H1 (cell line): ENCODE results near the gene DNAJC10. TPM values are rescaled to one million over a fixed set of nuclear protein-coding genes. Genes with fewer than 3 reads are reported as not detected.

Experiments used
- CTCF ChIA-PET: fragments of 300-600 bp; sonication (Branson Sonifier 250); formaldehyde crosslinking; loops from one replicate; lab custom pipeline; 2021; ENCODE audit not compliant: partially characterized antibody; lab: Charles Lee
- POLR2A ChIA-PET: fragments of 300-600 bp; sonication (Branson Sonifier 250); formaldehyde crosslinking; loops from one replicate; lab custom pipeline; 2021; ENCODE audit warnings: inconsistent platforms; ENCODE audit not compliant: partially characterized antibody; lab: Charles Lee
- DNase-seq, 2 experiments: peaks; one replicate each; pipeline versions ENCODE4 v3.0.0 to v3.0.0-alpha.2; 2010 to 2022; ENCODE audit warnings: low spot score in 2 of 2, low read depth in 1 of 2, mixed read lengths in 1 of 2
- FAIRE-seq: peaks from 2 replicates; lab custom pipeline; 2011; peaks lifted over from hg19 to GRCh38; lab: Jason Lieb, UNC
- H2AFZ ChIP-seq: 2 replicates; pipeline ENCODE4 v1.8.1; 2012; ENCODE audit warnings: low read length, inconsistent platforms
- H2AK5ac ChIP-seq: 2 replicates; pipeline ENCODE4 v1.6.1; 2013; ENCODE audit warnings: low read depth, low read length
- H2BK120ac ChIP-seq: replicated peaks from 2 replicates; pipeline ENCODE3; 2013; ENCODE audit warnings: low read depth, low read length, inconsistent platforms
- H2BK12ac ChIP-seq: 2 replicates; pipeline ENCODE4 v1.6.1; 2013; ENCODE audit warnings: low read depth, low read length
- H2BK15ac ChIP-seq: 2 replicates; pipeline ENCODE4 v1.6.1; 2013; ENCODE audit warnings: low read length
- H2BK20ac ChIP-seq: 2 replicates; pipeline ENCODE4 v1.6.1; 2013; ENCODE audit warnings: low read length
- H2BK5ac ChIP-seq: 2 replicates; pipeline ENCODE4 v1.6.1; 2013; ENCODE audit warnings: low read depth, low read length
- H3K14ac ChIP-seq: 2 replicates; pipeline ENCODE4 v1.6.1; 2013; ENCODE audit warnings: inconsistent platforms; ENCODE audit not compliant: insufficient read length
- H3K18ac ChIP-seq: 2 replicates; pipeline ENCODE4 v1.6.1; 2013; ENCODE audit warnings: low read length; ENCODE audit errors: extremely low read depth
- H3K23ac ChIP-seq: 2 replicates; pipeline ENCODE4 v1.6.1; 2013; ENCODE audit warnings: inconsistent platforms; ENCODE audit not compliant: insufficient read length
- H3K23me2 ChIP-seq: 2 replicates; pipeline ENCODE4 v1.6.1; 2013; ENCODE audit warnings: low read depth, low read length
- H3K27ac ChIP-seq: 2 replicates; pipeline ENCODE4 v1.6.1; 2011; ENCODE audit warnings: low read depth, low read length, inconsistent platforms
- H3K27me3 ChIP-seq, 4 experiments: replicated peaks in 1 of 4; 1 replicate in 1 of 4; 2 replicates in 3 of 4; pipeline versions ENCODE4 v1.6.1 to v1.8.1; 2011 to 2013; ENCODE audit warnings: low read length in 3 of 4, mild to moderate bottlenecking in 3 of 4, inconsistent platforms in 2 of 4, mixed read lengths in 2 of 4, moderate library complexity in 1 of 4; ENCODE audit not compliant: control insufficient read depth in 3 of 4, insufficient read depth in 3 of 4; ENCODE audit errors: extremely low read depth in 1 of 4
- H3K36me3 ChIP-seq, 4 experiments: 2 replicates each; pipeline versions ENCODE4 v1.6.1 to v1.8.1; 2011 to 2013; ENCODE audit warnings: mild to moderate bottlenecking in 4 of 4, low read length in 3 of 4, moderate library complexity in 2 of 4, control low read depth in 1 of 4, inconsistent platforms in 1 of 4; ENCODE audit not compliant: insufficient read depth in 4 of 4, control insufficient read depth in 2 of 4
- H3K4ac ChIP-seq: replicated peaks from 2 replicates; pipeline ENCODE3; 2013; ENCODE audit warnings: low read length, low read depth, mixed read lengths, inconsistent platforms; ENCODE audit not compliant: insufficient read length
- H3K4me1 ChIP-seq, 4 experiments: replicated peaks in 1 of 4; 1 replicate in 1 of 4; 2 replicates in 3 of 4; pipeline versions ENCODE4 v1.6.1 to v1.8.1; 2011 to 2013; ENCODE audit warnings: low read length in 3 of 4, inconsistent platforms in 2 of 4, mixed read lengths in 1 of 4; ENCODE audit not compliant: insufficient read depth in 4 of 4, control insufficient read depth in 3 of 4
- H3K4me2 ChIP-seq, 2 experiments: 2 replicates each; pipeline versions ENCODE4 v1.6.1 to v1.8.1; 2011 to 2013; ENCODE audit warnings: low read depth in 2 of 2, low read length in 2 of 2, control low read depth in 1 of 2, inconsistent platforms in 1 of 2, mild to moderate bottlenecking in 1 of 2; ENCODE audit not compliant: insufficient read depth in 1 of 2
- H3K4me3 ChIP-seq, 4 experiments: fragments of 200-600, 300-600 bp in 1 of 4; sonication (generic), shearing (Covaris generic), sonication (Bioruptor Twin) in 1 of 4; 2 replicates each; pipeline versions ENCODE4 v1.5.1 to v1.8.1; 2011 to 2016; ENCODE audit warnings: low read length in 4 of 4, low read depth in 3 of 4, control low read depth in 2 of 4, inconsistent platforms in 2 of 4, mild to moderate bottlenecking in 2 of 4, mixed read lengths in 1 of 4, moderate library complexity in 1 of 4; ENCODE audit not compliant: insufficient read depth in 2 of 4; ENCODE audit errors: extremely low read depth in 1 of 4
- H3K56ac ChIP-seq: replicated peaks from 2 replicates; pipeline ENCODE3; 2013; ENCODE audit warnings: low read depth, mild to moderate bottlenecking, mixed read lengths, low read length, inconsistent platforms; ENCODE audit not compliant: insufficient read length
- H3K79me1 ChIP-seq: 2 replicates; pipeline ENCODE4 v1.6.1; 2013; ENCODE audit warnings: low read depth, low read length, control low read depth
- H3K79me2 ChIP-seq, 2 experiments: 2 replicates each; pipeline versions ENCODE4 v1.6.1 to v1.8.1; 2012 to 2013; ENCODE audit warnings: low read length in 2 of 2, mild to moderate bottlenecking in 2 of 2, inconsistent platforms in 1 of 2; ENCODE audit not compliant: insufficient read depth in 2 of 2, control insufficient read depth in 1 of 2
- H3K9ac ChIP-seq, 4 experiments: replicated peaks in 1 of 4; 1 replicate in 1 of 4; 2 replicates in 3 of 4; pipeline versions ENCODE4 v1.6.1 to v1.8.1; 2011 to 2013; ENCODE audit warnings: low read depth in 3 of 4, low read length in 3 of 4, control low read depth in 2 of 4, mild to moderate bottlenecking in 2 of 4, moderate library complexity in 2 of 4, inconsistent platforms in 1 of 4; ENCODE audit errors: extremely low read depth in 1 of 4
- H3K9me3 ChIP-seq, 2 experiments: 2 replicates each; pipeline versions ENCODE4 v1.6.1 to v1.8.1; 2012 to 2013; ENCODE audit warnings: mild to moderate bottlenecking in 2 of 2, moderate library complexity in 2 of 2, control low read depth in 1 of 2, inconsistent platforms in 1 of 2, low read depth in 1 of 2, low read length in 1 of 2, mixed read lengths in 1 of 2; ENCODE audit not compliant: insufficient read depth in 2 of 2
- H4K20me1 ChIP-seq, 2 experiments: replicated peaks in 1 of 2; 2 replicates each; pipeline versions ENCODE3 to v1.8.1; 2011 to 2013; ENCODE audit warnings: inconsistent platforms in 2 of 2, low read length in 2 of 2, mild to moderate bottlenecking in 1 of 2; ENCODE audit not compliant: insufficient read depth in 2 of 2, control insufficient read depth in 1 of 2
- H4K5ac ChIP-seq: 2 replicates; pipeline ENCODE4 v1.6.1; 2013; ENCODE audit warnings: low read length, low read depth, mixed read lengths, inconsistent platforms; ENCODE audit not compliant: insufficient read length
- H4K8ac ChIP-seq: 2 replicates; pipeline ENCODE4 v1.8.0; 2013; ENCODE audit warnings: mild to moderate bottlenecking, moderate library complexity, low read length, inconsistent platforms; ENCODE audit not compliant: insufficient read depth; ENCODE audit errors: extremely low read depth
- H4K91ac ChIP-seq: replicated peaks from 2 replicates; pipeline ENCODE3; 2013; ENCODE audit warnings: low read length, mixed read lengths, inconsistent platforms; ENCODE audit not compliant: insufficient read length
- BCL11A ChIP-seq, 2 experiments: IDR thresholded peaks; one replicate each; pipeline ENCODE4 v1.6.1; 2011; ENCODE audit warnings: low read depth in 2 of 2, low read length in 2 of 2, mild to moderate bottlenecking in 2 of 2
- CTBP2 ChIP-seq: IDR thresholded peaks from 2 replicates; pipeline ENCODE4 v1.7.0; 2011; ENCODE audit warnings: borderline replicate concordance, mild to moderate bottlenecking, moderate library complexity, mixed read lengths, low read length; ENCODE audit not compliant: insufficient read depth, insufficient read length
- FOSL1 ChIP-seq: IDR thresholded peaks from 2 replicates; pipeline ENCODE4 v1.6.1; 2011; ENCODE audit warnings: mild to moderate bottlenecking, low read depth, low read length, moderate library complexity; ENCODE audit not compliant: insufficient read depth
- KDM4A ChIP-seq: IDR thresholded peaks from one replicate; pipeline ENCODE4 v1.7.1; 2012; ENCODE audit warnings: low read depth, mild to moderate bottlenecking, moderate library complexity, low read length, inconsistent platforms; ENCODE audit not compliant: severe bottlenecking
- NANOG ChIP-seq: IDR thresholded peaks from 2 replicates; pipeline ENCODE4 v1.6.1; 2011; ENCODE audit warnings: low read length, low read depth, mild to moderate bottlenecking, inconsistent platforms; ENCODE audit not compliant: insufficient read depth, poor library complexity, severe bottlenecking
- PHF8 ChIP-seq: fragments of 200-600 bp; sonication (generic); conservative IDR thresholded peaks from 2 replicates; pipeline ENCODE4 v1.7.1; 2012; ENCODE audit warnings: low read depth, mild to moderate bottlenecking, inconsistent platforms, low read length, moderate library complexity
- RXRA ChIP-seq: IDR thresholded peaks from 2 replicates; pipeline ENCODE4 v1.6.1; 2011; ENCODE audit warnings: low read depth, mild to moderate bottlenecking, low read length, moderate library complexity; ENCODE audit not compliant: insufficient read depth
- SIRT6 ChIP-seq: IDR thresholded peaks from one replicate; pipeline ENCODE4 v1.7.1; 2012; ENCODE audit warnings: low read length, inconsistent platforms
- SP1 ChIP-seq: IDR thresholded peaks from 2 replicates; pipeline ENCODE4 v1.6.1; 2011; ENCODE audit warnings: low read depth, low read length
- SP2 ChIP-seq: IDR thresholded peaks from 2 replicates; pipeline ENCODE4 v1.6.1; 2012; ENCODE audit warnings: mild to moderate bottlenecking, low read length, inconsistent platforms
- SRF ChIP-seq: IDR thresholded peaks from 2 replicates; pipeline ENCODE4 v1.6.1; 2011; ENCODE audit warnings: mild to moderate bottlenecking, low read depth, low read length, moderate library complexity
- TAF7 ChIP-seq: optimal IDR thresholded peaks from 2 replicates; pipeline ENCODE3; 2011; ENCODE audit warnings: low read depth, mild to moderate bottlenecking, inconsistent platforms, low read length, moderate library complexity, borderline replicate concordance
- polyA plus RNA-seq, 7 experiments: library from polyadenylated mRNA; depleted of rRNA in 3 of 7; stranded (reverse) in 5 of 7; unstranded in 2 of 7; fragments of >200 nt in 5 of 7; fragments of 200-250 nt in 2 of 7; gene quantifications; 1 replicate in 5 of 7; 2 replicates in 1 of 7; 4 replicates in 1 of 7; pipeline versions ENCODE4 v1.2.1 to v1.2.3, GENCODE V29; 2011 to 2013; ENCODE audit warnings: missing spikeins in 2 of 7, mixed read lengths in 2 of 7
- total RNA-seq: library from RNA; stranded (reverse); fragmentation: NEBNext Ultra II Directional; extraction: Animal tissue kit (Norgen Biotek cat#: 25700); gene quantifications from 2 replicates; pipeline ENCODE4 v1.2.1, GENCODE V29; 2021
- TF ChIP-seq, protein P1 (sequence below), 3 experiments: IDR thresholded peaks; 1 replicate in 2 of 3; 2 replicates in 1 of 3; pipeline versions ENCODE4 v1.5.1 to v1.6.1; 2011; ENCODE audit warnings: low read length in 3 of 3, mild to moderate bottlenecking in 3 of 3, inconsistent platforms in 2 of 3, low read depth in 1 of 3, moderate library complexity in 1 of 3; ENCODE audit not compliant: insufficient read depth in 1 of 3; ENCODE audit errors: control extremely low read depth in 1 of 3

Gene DNAJC10
- total and polyA plus RNA-seq, 2 of the 8 experiments (the other 6 are each of a cell fraction or from before 2014, with no cell fraction given), result 23.2 to 121 TPM

DNA sequence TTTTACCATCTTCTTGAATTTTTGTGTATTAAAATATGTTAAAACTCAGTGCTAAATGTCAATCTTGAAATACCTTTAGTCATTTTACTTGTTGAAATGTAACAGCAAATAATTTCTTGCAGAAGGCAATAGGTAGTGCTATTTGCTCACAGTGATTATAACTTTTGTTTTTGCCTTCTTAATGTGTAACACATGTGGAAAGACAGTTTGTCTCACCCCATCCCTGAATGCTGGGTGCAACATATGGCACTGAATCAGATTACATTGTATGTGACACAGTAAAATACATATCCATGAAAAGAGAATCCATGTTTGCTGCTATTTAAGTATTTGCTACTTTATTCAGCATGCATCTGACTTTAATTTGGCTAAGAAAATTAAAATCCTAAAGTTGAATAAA, 115.0 kb downstream of the DNAJC10 start:
- H2BK120ac ChIP-seq, result no peak overlapping the region
- H2BK12ac ChIP-seq, result no peak overlapping the region
- no peaks in the 10 kb centered on the region for H3K27me3 ChIP-seq
- no peak overlapping the region for H2BK5ac ChIP-seq
- H3K4me1 ChIP-seq, result peaks cover 0 to 5% (median 2%) of the 10 kb centered on the region in 4 experiments; a peak in 2 of 7 replicates
- H3K14ac ChIP-seq, result no peak overlapping the region
- H4K8ac ChIP-seq, result no peak overlapping the region
- H2BK20ac ChIP-seq, result no peak overlapping the region
- no peak overlapping the region for H3K56ac ChIP-seq
- no peak overlapping the region for H4K5ac ChIP-seq
- H3K4ac ChIP-seq, result no peak overlapping the region
- no peak overlapping the region for H3K9ac ChIP-seq
- no peaks in the 10 kb centered on the region; a peak in 1 of 8 replicates for H3K36me3 ChIP-seq
- no peaks in the 10 kb centered on the region for H4K20me1 ChIP-seq
- H2AFZ ChIP-seq, result no peak overlapping the region
- H3K4me3 ChIP-seq, result no peak overlapping the region
- H3K27ac ChIP-seq, result no peak overlapping the region
- H3K23ac ChIP-seq, result no peak overlapping the region
- H3K18ac ChIP-seq, result no peak overlapping the region
- H4K91ac ChIP-seq, result no peak overlapping the region
- H3K79me1 ChIP-seq, result no peaks in the 10 kb centered on the region
- ChIA-PET POLR2A (no interaction called here), CTCF (interaction anchor here (0.9 to 1.7 kb wide), 2 partner anchors 10 to 40 kb away, joined by 3 to 5 read pairs; no protein-coding TSS in a partner anchor)
- H2BK15ac ChIP-seq, result no peak overlapping the region
- no peak overlapping the region for H3K4me2 ChIP-seq
- H3K9me3 ChIP-seq, result no peaks in the 10 kb centered on the region
- no peaks in the 10 kb centered on the region for H3K23me2 ChIP-seq
- no peak for DNase-seq
- no peak overlapping the region for H2AK5ac ChIP-seq
- FAIRE-seq, result no peak
- no peaks in the 10 kb centered on the region for H3K79me2 ChIP-seq
- TF ChIP-seq NANOG (no peak), FOSL1 (no peak), KDM4A (no peak), SRF (no peak), PHF8 (no peak), SP2 (no peak), CTBP2 (no peak), TAF7 (no peak), SP1 (no peak), BCL11A (IDR thresholded peaks at IDR 0.05; ENCODE audit: low read depth in 2 of 2, low read length in 2 of 2) (no peak), RXRA (no peak), SIRT6 (no peak)
- TF ChIP-seq, protein P1, sequence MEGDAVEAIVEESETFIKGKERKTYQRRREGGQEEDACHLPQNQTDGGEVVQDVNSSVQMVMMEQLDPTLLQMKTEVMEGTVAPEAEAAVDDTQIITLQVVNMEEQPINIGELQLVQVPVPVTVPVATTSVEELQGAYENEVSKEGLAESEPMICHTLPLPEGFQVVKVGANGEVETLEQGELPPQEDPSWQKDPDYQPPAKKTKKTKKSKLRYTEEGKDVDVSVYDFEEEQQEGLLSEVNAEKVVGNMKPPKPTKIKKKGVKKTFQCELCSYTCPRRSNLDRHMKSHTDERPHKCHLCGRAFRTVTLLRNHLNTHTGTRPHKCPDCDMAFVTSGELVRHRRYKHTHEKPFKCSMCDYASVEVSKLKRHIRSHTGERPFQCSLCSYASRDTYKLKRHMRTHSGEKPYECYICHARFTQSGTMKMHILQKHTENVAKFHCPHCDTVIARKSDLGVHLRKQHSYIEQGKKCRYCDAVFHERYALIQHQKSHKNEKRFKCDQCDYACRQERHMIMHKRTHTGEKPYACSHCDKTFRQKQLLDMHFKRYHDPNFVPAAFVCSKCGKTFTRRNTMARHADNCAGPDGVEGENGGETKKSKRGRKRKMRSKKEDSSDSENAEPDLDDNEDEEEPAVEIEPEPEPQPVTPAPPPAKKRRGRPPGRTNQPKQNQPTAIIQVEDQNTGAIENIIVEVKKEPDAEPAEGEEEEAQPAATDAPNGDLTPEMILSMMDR (IDR thresholded peaks at IDR 0.05; ENCODE audit: control extremely low read depth in 1 of 3, insufficient read depth in 1 of 3, low read depth in 1 of 3, low read length in 3 of 3), result no peak
